GM19324 (cell line): Measurements from ENCODE around the gene RASGEF1C.
"Not testable (repeated sequence)": the region's sequence is repeated elsewhere in the genome, so short reads cannot be mapped to it uniquely, and the experiment has no call there.

Source experiments
- ATAC-seq: cut with Tn5 transposase; IDR thresholded peaks from one replicate; pipeline ENCODE4 v1.9.1; 2021; ENCODE audit warnings: mild to moderate bottlenecking, moderate library complexity; ENCODE audit not compliant: unreplicated experiment, low FRiP score

Gene RASGEF1C

DNA sequence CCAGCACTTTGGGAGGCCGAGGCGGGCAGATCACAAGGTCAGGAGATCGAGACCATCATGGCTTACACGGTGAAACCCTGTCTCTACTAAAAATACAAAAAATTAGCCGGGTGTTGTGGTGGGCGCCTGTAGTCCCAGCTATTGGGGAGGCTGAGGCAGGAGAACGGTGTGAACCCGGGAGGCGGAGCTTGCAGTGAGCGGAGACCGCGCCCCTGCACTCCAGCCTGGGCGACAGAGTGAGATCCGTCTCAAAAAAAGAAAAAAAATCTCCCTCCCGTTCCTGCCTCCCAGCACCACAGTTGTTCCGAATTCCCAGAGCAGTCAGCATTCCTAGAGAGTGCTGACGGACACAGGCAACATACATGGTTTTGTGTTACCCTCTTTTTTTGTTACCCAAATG is 82.9 kb downstream of the RASGEF1C start:
- ATAC-seq: not testable (repeated sequence)

DNA sequence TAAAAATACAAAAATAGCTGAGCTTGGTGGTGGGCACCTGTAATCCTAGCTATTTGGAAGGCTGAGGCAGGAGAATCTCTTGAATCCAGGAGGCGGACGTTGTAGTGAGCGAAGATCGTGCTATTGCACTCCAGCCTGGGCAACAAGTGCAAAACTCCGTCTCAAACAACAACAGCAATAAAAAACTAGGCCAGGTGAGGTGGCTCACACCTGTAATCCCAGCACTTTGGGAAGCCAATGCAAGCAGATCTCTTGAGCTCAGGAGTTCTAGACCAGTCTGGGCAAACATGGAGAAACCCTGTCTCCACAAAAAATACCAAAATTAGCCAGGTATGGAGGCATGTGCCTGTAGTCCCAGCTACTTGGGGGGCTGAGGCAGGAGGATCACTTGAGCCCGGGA is 84.3 kb downstream of the RASGEF1C start:
- not testable (repeated sequence) for ATAC-seq

DNA sequence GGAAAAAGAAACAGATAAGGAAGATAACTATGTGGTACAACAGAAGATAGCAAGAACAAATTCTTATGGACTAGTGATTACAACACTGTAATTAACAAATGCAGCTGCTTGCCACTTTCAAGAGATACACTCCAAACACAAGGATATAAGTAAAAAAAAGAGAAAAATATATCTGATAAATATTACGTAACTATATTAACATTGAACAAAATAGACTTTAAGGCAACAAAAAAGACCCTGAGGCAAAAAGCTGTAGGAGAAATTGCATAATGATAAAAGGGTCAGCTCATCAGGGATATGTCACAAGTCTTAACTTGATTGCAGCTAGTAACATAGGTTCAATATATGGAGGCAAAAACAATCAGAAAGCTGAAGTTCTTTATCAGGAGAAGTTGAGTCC is 86.1 kb downstream of the RASGEF1C start:
- ATAC-seq: no peak

DNA sequence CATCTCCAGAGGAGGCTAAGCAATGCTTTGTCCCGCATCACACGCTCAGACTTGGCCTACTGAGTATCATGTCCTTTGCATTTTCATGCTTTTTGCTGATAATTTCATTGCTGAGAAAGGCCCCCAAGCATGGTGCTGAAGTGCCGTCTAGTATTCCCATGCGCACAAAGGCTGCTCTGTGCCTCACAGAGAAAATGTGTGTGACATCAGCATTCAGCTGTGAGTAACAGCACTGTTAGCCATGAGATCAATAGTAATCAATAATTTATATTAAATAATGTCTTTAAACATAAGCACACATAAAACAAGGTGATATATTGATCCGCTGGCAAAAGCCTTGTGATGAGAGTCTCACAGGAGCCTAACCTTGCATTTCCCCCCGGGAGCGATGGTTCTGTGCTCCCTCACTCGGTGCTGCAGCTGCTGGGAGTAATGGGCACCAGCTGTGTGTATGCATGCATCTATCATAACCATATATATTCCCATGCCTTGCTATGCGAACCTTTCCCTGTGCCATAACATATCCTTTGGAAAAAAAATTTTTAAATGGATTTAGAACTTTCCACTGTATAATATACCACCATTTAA is 87.1 kb downstream of the RASGEF1C start:
- ATAC-seq: no peak

DNA sequence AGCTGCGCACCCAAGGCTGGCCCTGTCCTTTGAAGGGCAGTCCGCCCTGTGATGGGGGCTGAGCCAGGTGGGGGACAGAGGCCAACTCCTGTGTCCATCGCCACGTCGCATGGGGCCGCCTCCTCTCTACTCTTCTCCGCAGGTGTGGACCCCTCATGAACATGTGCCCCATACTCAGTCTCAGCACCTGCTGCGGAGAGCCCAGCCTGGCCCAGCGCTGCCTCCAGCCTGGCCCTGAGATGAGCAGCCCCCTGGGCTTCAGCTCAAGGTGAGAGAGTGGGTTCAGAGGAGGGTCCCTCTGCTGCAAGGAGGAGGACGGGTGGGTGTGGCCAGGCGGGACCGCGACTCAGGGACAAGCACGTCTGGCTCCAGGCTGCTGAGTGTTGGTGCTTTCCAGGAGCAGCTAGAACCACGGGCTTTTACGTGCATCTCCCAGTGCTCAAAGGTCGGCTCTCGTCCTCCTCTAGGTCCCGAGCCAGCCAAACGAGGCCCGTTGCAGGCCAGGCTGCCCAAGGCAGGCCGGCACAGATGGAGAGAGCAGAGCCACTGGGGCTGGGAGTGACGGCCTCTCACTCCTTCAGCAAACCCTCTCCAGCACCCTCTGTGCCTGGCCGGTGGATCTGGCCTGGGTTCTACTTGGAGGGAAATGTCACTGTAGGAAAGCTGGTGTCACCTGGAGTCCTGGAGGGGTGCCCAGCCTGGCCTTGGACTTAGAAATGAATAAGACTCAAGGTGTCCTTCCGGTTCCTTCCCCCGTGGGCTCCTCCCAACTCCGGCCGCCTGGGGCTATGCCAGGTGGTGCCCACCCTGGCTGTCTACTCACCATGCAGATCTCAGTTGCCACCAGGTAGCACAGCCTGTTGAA is 88.5 kb downstream of the RASGEF1C start:
- ATAC-seq: no peak

DNA sequence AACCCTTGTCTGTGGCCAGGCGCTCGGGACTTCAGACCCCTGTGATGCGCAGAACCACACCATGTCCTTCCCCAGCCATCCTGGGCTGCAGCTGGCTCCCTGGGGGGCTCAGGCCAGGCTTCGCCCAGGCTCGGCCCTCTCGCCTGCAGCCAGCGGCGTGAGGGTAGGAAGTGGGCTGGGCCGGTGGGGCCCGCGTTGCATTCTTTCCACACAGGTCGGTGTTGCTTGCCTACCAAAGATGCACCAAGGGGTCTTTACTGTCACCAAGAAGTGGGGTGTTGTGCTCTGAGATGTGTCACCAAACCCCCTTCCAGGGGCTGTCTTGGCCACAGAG is 89.1 kb downstream of the RASGEF1C start:
- no peak for ATAC-seq

DNA sequence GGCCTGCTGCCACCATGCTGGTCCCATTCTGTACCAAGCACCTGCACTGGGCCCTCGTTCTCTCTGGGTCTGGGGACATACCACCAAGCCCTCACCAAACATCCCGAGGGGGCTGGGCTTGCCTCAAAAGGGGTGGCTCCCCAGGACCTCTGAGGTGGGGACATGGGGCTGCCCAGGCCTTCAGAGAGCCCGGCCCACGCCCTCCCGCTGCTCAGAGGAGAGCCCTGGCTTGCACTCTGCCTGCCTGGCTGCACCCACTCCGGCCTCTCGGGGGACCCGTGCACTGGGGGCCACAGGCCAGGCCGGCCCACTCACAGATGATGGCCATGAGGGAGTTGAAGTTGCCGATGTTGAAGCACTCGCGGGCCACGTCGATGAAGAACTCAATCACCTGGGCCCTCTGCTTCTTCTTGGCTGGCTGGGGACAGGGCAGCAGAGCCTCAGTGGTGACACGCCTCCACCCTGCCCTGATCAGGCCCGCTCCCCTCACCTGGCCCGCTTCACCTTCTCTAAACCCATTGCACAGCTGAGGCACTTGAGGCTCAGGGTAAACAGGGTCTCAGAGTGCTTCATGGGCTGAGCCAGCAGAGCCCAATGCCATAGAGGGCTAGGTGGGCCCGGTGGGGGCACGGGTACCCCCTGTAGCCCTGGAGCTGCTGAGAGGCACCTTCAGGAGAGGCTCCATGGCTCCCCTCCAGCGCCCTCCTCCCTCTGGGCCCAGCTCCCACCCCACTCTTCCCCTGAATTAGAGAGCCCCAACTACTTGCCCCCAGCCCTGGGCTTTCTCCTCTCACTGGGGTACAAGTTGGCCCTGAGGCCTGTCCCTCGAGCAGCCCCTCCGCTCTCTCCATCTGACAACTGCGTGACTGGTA is 89.7 kb downstream of the RASGEF1C start:
- no peak for ATAC-seq

DNA sequence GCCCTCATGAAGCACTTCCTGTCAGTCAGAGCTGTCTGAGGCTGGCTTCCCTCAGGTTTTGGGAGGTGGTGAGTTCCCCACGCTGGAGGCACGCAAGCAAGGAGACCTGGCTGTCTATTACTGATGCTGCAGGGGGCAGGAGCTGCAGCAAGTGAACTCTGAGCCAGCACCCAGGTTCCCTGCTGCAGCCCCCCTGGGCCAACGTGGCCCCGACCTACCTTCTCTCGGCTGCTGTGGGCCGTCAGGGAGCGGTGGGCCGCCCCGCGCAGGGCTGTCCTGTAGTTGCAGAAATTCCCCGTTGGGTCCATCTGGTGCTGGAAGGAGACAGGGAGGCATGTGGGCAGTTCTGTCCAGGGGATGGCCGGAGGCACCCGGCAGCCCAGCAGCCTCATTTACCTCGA is 90.6 kb downstream of the RASGEF1C start:
- ATAC-seq: no peak

DNA sequence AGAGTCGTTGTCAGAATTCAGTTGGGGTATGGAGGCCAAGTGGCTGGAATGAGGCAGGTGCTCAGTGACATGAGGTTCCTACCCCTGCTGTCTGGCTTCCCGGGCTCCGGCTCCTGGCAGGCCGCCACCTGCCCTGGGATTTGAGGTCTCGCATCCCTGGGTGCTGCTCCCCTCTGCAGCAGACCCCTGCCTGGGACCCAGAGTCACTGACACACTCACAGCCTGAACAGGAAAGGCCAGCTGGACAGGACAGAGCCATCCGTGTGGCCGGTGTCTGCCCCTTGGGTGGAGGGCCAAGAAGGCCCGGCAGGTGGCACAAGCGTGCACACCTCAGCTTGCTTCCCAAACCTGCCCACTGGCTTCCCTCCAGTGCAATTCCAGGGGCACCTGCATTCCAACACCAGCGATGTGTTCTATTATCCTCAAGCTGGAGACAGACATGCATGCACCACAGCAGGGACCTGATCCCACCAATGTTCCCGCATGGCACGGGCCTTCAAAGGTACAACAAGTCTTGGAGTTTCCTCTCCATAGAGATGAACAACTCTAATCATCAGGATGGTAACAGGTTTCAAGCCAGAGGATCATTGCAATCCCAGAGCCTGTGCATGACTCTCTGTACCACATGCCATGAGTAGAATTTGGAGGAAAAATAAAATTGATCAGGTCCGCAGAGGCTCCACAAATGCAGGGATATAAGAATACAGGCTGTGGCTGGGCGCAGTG is 91.8 kb downstream of the RASGEF1C start:
- ATAC-seq: no peak

DNA sequence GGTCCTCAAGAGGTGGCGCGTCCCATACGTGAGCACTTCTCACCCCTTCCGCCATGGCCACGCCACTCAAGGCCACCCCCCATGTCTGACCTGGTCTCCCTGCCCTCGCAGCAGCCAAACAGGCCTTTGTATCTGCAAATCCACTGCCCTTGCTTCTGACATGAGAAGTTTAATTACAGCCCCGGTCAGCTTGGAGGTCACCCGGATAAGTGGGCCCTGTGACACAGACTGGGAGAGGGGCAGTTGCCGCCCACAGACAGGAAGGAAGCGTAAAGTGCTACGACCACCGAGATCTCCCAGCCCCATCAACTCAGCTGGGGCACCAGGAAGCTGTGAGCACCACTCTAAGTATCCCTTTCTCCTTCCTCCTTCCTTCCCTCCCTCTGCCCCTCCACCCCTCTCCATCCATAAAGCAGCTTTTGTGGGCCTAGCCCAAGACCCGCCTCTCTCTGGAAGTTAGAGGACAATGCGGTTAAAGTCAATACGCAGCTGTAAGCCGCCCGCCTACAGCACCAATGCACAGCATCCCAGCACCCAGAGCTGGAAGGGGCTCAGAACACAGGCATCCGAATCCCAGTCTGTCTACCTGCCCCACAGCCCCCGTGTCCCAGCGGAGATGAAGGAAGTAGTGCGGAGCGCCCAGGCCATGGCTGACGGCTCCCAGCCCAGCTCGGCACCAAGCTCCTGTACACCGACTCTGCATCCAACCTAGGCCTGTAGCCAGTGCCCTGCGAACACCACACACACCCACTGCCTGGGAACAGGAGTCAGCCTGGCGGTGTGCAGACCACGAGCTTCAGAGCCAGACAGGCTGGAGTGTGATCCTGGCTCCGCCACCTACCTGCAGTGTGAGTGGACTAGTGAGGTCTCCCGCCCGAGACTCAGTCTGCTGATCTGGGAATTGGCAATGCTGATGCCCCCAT is 92.7 kb downstream of the RASGEF1C start:
- ATAC-seq: no peak

DNA sequence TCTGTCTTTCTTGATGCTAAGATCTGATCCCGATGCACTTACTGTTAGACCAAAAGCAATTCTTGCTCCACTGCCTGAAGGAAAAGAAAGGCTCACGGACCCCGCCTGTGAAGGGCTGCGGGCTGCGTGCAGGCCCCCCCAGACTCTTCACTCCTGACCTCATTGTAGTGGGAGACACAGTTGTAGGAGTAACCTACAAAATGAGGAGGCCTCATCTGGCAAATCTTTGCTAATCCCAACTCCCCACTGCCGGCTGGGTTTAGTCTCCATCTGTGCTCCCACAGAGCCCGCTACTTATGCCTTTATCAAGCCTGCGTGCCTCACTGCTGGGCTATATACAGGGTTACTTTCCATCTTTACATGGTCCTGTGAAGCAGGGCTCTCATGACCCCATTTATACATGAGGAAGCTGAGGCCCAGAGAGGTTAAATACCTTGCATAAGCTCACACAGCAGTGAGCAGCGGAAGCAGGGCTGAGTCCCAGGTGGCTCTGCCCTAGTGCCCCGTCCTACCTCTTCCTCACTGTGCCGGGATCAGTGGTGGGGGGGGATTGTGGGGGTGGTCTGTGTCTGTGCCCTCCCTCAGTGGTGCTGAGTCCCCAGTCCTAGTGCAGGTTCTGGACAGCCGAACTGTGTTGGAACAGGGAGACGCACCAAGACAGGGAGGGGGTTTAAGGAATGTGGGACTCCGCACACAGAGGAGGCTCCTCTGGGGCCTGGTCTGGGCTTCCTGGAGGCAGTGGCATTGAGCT is 93.5 kb downstream of the RASGEF1C start:
- ATAC-seq: no peak

DNA sequence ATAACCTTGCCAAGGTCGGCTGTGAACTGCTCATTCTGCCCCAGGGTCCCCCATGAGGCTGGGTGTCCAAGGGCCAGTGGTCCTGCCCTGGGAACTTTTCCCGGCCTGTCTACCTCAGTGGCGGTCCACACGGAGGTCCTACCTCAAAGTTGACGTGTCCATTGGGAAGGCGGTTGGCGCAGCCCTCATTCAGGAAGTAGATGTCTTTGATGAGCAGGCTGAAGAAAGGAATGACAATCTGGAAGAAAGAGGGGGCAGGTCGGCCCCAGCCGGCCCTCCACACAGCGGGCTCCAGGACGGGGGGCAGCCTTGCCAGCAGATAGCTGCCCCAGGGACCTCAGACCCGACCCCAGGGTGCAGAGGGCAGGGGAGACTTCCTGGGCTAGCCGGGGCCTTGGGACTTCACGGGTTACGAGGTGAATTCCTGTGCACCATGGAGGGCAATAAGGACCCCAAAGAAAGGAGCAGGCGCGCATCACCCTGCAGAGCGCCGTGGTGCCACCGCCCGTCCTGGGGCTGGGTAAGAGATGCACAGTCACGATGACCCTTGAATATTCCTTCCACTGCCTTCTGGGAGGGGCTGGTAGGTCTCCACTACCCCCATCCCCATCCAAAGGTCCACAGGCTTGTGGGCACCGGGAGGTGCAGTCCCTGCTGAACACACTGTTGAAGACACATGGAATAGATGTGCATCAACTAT is 94.6 kb downstream of the RASGEF1C start:
- ATAC-seq: no peak

DNA sequence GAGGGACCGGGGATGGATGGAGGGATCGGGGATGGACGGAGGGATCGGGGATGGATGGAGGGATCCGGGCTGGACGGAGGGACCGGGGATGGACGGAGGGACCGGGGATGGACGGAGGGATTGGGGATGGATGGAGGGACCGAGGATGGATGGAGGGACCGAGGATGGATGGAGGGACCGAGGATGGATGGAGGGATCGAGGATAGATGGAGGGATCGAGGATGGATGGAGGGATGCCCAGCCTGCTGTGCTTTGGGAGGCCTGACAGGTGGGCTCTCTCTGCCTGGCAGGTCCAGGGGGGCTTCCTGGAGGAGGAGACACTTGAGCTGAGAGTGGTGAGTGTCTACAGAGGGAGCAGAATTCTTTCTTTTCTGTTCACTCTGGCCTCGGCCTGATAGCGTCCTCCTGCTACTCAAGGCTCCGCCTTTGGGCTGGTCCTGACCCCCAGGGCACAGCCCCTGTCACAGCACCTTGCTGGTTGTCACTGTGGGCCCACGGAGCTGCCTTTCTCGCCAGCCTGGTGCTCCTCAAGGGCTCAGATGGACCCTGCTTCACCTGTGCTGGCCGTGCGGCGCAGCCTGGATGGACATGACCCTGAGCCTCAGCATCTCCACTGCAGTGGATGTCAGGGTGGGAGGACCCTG is 95.2 kb downstream of the RASGEF1C start:
- no peak for ATAC-seq

DNA sequence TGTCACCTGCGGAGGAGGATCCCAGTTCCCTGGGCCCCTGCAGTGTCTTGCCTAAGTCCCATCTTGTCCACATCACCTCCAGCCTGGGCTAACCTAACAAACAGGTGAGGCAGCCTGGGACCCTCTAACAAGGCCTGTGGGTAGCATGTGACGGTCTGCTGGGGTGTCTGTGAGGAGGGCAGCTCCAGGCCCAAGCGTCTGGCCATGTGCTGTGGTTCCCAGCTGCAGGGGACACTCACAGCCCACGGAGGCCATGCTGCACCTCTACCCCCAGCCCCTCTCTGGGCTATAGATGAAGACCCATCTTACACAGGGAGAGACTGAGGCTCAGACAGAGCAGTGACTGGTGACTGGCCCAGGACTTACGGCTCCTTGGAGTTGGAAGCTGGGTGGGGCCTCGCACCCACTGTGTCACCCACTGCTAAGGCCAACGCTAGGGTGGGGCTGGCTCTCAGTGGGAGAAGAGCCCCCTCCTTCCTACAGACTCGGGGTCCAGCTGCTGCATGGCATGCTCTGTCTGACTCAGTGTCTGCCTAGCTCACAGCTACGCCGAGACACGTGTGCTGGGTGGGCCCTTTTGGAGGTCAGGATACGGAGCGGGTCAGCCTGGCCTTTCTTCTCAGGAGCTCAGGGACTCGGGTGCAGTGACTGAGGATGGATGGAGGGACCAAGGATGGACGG is 96.7 kb downstream of the RASGEF1C start:
- no peak for ATAC-seq

DNA sequence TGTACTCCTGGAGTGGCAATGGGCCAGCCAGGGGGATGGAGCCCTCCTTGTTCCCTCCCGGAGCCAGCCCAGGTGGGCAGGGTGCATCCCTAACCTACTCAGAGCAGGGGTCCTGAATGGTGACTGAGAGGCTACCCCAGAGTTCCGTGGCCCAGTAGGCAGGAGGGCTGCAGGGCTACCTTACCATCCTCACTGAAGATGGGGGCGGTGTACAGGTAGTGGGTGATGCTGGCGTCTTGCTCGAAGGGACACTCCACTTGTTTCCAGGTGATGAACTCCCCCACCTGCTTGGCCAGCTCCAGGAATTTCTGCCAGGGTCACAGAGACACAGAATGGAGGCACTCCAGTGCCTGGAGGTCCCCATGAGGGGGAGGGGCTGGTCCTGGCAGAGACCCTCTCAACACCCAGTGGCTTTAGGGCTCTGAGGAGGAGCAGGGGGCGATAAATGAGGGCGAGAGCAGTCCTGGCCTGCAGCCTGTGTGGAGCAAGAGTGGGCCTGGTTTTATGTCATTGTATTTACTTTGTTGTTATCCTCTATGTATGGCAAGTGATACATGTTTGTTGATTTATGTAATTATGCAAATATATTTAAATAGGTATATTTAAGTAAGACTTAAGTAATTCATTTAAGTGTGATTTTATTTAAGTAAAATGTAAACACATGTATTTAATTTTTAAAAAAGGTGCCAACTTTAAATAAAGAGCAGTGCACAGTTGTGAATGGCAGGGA is 97.6 kb downstream of the RASGEF1C start:
- no peak for ATAC-seq

DNA sequence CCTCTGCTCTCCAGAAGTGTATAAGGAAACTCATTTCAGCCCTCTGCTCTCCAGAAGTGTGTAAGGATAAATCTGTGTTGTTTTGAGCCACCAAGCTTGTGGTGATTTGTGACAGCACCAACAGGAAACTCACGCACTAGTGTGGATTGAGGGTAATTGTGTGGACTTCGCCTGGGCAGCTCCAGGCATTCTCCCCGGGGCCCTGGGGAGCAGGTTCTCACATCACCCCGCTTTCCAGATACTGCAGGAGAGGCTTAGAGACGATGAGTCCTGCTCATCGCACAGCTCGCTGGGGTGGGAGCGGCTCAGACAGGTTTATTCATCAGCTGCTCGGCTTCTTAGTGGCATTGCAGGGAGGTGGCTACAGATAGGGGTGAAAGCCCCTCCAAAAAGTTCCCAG is 99.1 kb downstream of the RASGEF1C start:
- no peak for ATAC-seq

DNA sequence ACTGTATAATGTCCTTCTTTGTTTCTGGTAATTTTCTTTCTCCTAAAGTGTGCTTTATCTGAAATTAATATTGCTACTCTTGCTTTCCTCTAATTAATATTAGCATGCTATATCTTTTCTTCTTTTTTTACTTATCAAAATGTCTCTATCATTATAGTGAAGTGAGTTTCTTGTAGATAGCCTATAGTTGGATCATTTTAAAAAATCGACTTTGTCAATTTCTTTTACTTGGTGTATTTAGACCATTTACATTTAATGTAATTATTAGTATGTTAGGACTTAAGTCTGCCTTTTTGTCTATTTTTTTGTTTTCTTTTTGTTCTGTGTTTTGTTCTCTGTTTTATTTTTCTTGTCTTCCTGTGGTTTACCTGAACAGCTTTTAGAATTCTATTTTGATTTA is 102.0 kb downstream of the RASGEF1C start:
- ATAC-seq: no peak
